ENCODE data around the gene TAX1BP1.

The TAX1BP1 gene

DNA sequence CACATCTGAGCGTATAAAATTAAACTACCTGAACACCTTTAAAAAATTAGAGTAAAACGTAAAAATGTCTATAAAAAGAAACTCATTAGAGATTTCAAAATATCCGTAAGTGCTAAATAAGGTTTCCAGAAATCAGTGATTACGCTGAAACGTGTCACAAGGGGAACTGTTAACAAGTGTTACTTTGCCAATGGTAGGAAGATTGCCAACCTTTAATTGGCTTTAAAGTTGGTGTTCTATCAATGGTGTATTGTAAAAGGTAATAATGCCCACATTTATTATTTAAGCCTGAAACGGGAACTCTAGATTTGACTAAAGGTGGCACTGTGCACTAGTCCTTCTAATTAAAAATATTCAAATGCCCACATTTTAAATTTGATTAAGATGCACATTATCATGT lies 39.5 kb upstream of the TAX1BP1 start:
- DNase-seq (ENCODE audit: low read depth) = no peak
- TF ChIP-seq, protein P1, sequence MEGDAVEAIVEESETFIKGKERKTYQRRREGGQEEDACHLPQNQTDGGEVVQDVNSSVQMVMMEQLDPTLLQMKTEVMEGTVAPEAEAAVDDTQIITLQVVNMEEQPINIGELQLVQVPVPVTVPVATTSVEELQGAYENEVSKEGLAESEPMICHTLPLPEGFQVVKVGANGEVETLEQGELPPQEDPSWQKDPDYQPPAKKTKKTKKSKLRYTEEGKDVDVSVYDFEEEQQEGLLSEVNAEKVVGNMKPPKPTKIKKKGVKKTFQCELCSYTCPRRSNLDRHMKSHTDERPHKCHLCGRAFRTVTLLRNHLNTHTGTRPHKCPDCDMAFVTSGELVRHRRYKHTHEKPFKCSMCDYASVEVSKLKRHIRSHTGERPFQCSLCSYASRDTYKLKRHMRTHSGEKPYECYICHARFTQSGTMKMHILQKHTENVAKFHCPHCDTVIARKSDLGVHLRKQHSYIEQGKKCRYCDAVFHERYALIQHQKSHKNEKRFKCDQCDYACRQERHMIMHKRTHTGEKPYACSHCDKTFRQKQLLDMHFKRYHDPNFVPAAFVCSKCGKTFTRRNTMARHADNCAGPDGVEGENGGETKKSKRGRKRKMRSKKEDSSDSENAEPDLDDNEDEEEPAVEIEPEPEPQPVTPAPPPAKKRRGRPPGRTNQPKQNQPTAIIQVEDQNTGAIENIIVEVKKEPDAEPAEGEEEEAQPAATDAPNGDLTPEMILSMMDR (IDR thresholded peaks at IDR 0.05; ENCODE audit: control insufficient read depth, insufficient read depth, low read depth, low read length, missing control alignments) = no peak
- no peak overlapping the region for H3K4me3 ChIP-seq (ENCODE audit: control insufficient read depth, low read depth, low read length)

- DNase-seq (ENCODE audit: low read depth) = no peak
- TF ChIP-seq, protein P1 (IDR thresholded peaks at IDR 0.05; ENCODE audit: control insufficient read depth, insufficient read depth, low read depth, low read length, missing control alignments) = no peak
- H3K4me3 ChIP-seq (ENCODE audit: control insufficient read depth, low read depth, low read length) = no peak overlapping the region
Measured at GRCh38 chr7:27703181-27703580, 36.8 kb upstream of the TAX1BP1 start.

GRCh38 chr7:27704422-27705199 lies 35.4 kb upstream of the TAX1BP1 start:
- no peak for DNase-seq (ENCODE audit: low read depth)
- TF ChIP-seq, protein P1 (IDR thresholded peaks at IDR 0.05; ENCODE audit: control insufficient read depth, insufficient read depth, low read depth, low read length, missing control alignments) = no peak
- no peak overlapping the region for H3K4me3 ChIP-seq (ENCODE audit: control insufficient read depth, low read depth, low read length)

DNA sequence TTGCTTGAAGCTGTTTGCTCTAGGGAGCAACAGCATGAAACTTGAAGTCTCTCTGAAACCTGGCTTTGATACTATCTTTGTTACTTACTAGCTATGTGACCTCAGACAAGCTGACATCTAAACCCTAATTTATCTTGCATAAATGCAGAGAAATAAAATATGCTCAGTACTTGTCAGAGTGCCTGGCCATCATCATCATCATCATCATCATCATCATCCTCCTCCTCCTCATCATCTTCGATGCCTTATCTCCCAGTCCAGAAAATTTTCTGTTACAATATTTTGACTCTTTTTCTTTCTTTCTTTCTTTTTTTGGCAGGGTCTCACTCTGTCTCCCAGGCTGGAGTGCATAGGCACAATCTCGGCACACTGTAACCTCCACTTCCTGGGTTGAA lies 34.8 kb upstream of the TAX1BP1 start:
- TF ChIP-seq, protein P1 (IDR thresholded peaks at IDR 0.05; ENCODE audit: control insufficient read depth, insufficient read depth, low read depth, low read length, missing control alignments) = no peak
- DNase-seq (ENCODE audit: low read depth) = no peak
- no peak overlapping the region for H3K4me3 ChIP-seq (ENCODE audit: control insufficient read depth, low read depth, low read length)

DNA sequence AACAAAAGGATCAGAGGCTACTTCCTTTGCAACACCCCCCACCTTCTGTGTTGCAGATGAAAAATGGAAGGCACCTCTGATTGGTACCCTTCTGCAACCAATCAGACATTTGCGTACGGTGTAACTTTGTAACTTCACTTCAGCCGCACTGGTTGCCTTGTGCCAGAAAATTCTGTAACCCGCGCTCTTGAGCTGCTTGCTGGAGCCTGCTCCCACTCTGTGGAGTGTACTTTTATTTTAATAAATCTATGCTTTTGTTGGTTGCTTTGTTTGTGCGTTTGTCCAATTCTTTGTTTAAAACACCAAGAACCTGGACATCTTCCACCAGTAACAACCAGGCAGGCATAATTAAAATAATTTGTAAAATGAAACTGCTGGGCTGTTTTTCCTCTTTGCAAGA lies 31.5 kb upstream of the TAX1BP1 start:
- DNase-seq (ENCODE audit: low read depth) = no peak
- no peak overlapping the region for H3K4me3 ChIP-seq (ENCODE audit: control insufficient read depth, low read depth, low read length)
- TF ChIP-seq, protein P1 (IDR thresholded peaks at IDR 0.05; ENCODE audit: control insufficient read depth, insufficient read depth, low read depth, low read length, missing control alignments) = no peak

- peak; percentile 53 for DNase-seq (ENCODE audit: low read depth)
- no peak overlapping the region for H3K4me3 ChIP-seq (ENCODE audit: control insufficient read depth, low read depth, low read length)
- TF ChIP-seq, protein P1 (IDR thresholded peaks at IDR 0.05; ENCODE audit: control insufficient read depth, insufficient read depth, low read depth, low read length, missing control alignments) = no peak
Measured at GRCh38 chr7:27709137-27710075, 30.6 kb upstream of the TAX1BP1 start.
